Epithelial cell of proximal tubule (primary cell): Measurements from ENCODE around the gene AP1AR. TPM values are rescaled to one million over a fixed set of nuclear protein-coding genes. Genes with fewer than 3 reads are reported as not detected.

Source experiments
- DNase-seq: peaks from one replicate; pipeline ENCODE4 v3.0.0-alpha.2; 2011; ENCODE audit warnings: low read depth
- H3K4me3 ChIP-seq: 2 replicates; pipeline ENCODE4 v1.5.1; 2011; ENCODE audit warnings: low read depth, mild to moderate bottlenecking, low read length
- total RNA-seq: library from RNA; depleted of rRNA; stranded (reverse); fragments of >200 nt; gene quantifications from 2 replicates; pipeline ENCODE4 v1.2.3, GENCODE V29; 2015
- TF ChIP-seq, protein P1 (sequence below): conservative IDR thresholded peaks from 2 replicates; pipeline ENCODE4 v1.5.1; 2012; ENCODE audit warnings: low read depth, mild to moderate bottlenecking, low read length

AP1AR gene
- total RNA-seq, 1 donor from 2014 or later: 19.1 TPM

DNA sequence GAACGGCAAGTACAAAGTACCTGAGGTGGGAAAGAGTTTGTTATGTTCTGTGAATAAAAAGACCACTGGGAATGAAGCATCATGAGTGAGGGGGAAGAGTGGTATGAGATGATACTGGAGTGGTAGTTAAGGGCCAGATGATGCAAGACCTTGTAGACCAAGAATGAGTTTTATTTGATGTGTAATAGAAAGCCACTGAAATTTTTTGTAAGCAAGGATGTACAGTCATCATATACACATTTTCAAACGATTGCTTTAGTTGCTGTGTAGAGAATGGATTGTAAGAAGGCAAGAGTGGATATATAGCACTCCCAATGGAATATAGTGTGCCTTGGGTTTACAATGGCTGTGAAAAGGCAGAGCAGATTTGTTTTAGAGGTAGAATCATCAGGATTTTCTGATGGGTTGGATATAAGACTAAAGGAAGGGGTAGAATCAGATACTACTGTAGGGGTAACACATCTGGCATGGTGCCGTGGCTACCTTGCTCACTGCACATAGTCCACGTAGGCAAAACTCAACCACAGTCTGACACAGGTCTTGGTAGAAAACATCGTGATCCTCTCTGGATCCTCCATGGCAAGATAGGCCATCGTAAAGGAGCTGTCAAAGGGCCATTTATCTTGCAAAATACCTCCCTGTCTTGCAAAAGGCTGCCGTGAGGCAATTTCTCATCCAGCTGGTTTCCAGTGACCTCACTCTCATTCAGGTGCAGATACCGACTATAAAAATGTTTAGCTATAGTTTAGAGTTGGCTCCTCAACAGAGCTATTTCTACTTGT is 39.2 kb downstream of the AP1AR start:
- H3K4me3 ChIP-seq: no peak overlapping the region
- TF ChIP-seq, protein P1, sequence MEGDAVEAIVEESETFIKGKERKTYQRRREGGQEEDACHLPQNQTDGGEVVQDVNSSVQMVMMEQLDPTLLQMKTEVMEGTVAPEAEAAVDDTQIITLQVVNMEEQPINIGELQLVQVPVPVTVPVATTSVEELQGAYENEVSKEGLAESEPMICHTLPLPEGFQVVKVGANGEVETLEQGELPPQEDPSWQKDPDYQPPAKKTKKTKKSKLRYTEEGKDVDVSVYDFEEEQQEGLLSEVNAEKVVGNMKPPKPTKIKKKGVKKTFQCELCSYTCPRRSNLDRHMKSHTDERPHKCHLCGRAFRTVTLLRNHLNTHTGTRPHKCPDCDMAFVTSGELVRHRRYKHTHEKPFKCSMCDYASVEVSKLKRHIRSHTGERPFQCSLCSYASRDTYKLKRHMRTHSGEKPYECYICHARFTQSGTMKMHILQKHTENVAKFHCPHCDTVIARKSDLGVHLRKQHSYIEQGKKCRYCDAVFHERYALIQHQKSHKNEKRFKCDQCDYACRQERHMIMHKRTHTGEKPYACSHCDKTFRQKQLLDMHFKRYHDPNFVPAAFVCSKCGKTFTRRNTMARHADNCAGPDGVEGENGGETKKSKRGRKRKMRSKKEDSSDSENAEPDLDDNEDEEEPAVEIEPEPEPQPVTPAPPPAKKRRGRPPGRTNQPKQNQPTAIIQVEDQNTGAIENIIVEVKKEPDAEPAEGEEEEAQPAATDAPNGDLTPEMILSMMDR: no peak
- no peak for DNase-seq

DNA sequence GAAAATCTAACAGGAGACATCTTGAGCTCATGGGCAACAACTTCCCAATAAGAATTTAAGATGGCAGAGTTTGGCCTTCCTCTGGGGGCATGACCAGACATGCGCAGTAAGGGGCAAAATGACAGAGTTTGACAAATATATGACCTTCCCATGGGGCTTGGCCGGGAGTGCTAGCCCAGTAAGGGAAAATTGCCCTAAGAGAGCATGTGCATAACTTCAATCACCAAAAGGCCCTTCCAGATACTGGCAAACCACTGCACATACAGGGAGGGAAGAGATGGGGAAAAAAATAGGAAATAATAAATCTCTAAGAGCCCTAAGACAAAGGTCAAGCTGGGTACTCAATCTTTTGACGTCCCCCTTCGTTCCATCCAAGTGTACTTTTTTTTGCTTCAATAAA is 40.7 kb downstream of the AP1AR start:
- TF ChIP-seq, protein P1: no peak
- no peak overlapping the region for H3K4me3 ChIP-seq
- no peak for DNase-seq

DNA sequence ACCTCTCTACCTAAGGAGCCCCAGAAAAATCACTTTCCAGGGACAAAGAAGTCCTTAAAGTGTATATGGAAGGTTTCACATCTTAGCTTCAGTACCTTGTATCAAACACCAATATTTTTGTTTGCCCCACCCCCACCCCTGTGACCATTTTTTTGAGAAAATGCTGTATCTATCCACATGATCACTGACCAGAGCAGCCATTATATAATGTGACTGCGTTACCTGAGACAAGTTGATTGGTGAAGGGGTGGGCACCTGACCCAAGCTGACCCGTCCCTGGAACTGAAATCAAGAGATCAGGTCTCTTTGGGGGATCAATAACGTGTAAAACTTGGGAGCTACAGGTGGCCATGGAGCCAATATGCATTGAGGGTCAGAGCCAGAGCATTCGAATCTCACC is 43.4 kb downstream of the AP1AR start:
- TF ChIP-seq, protein P1: no peak
- H3K4me3 ChIP-seq: no peak overlapping the region
- DNase-seq: no peak

DNA sequence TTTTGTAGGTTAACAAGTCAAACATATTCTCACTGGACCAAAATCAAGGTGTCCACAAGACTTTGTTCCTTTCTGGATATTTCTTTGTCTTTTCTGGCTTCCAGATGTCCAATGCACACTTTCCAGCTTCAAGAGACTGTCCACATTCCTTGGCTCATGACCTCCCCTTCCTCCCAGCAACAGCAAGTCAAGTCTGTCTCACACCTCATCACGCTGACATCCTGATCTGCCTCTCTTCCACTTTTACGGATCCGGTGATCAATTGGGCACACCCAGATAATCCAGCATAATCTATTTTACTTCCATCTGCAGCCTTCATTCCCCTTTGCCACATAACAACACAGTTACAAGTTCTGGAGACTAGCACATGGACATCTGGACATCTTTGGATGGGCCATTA is 44.5 kb downstream of the AP1AR start:
- DNase-seq: no peak
- TF ChIP-seq, protein P1: no peak
- no peak overlapping the region for H3K4me3 ChIP-seq

DNA sequence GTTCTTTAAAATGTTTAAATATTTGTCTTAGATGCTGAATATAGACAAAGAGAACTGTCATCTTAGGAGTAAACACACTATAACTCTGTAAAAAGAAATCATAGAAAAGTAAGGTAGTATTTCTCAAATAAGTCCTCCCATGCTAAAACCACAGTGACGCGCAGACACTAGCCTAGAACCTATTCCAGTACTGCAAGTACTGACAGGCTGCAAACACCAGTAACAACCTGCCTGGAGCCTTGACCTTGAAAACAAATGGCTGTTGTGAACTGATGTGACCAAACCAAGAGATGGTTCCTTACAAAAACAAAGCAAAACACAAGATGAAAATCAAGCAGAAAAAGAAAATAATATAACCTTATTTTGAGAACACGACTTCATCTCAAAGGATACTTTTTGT is 45.6 kb downstream of the AP1AR start:
- TF ChIP-seq, protein P1: no peak

DNA sequence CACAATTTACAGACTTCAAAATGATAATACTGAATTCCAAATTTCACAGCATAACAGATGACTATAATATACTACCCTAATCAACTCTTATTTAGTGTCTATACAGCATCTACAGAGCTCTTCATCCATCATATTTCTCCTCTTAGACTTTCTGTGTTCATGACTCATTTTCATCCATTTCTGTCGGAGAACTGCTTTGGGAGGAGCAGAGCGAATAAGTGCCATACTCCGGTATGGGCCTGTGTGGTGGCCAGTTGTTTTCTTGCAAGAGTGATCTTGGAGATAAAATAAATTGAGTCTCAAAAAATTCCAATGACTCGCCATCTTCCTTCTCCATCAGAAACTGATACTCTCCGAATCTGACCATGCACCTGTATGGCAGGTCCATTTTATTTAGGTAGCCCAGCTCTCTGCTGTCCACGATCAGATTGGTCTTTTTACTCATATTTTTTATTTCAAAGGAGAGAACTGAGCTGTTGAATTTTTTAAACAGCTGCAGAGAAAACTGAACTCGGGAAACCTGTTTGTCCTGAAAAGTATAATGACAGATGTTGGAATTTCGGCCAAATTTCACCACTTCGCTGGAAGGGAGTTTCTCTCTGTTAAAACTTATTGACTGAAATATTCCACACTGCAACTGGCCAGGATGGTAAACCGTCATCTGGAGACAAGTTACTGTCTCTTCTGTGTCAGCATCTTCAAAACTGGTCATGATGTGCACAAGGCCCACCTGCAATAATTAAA is 46.3 kb downstream of the AP1AR start:
- TF ChIP-seq, protein P1: no peak
- H3K4me3 ChIP-seq: no peak overlapping the region
- DNase-seq: no peak

More for the DNA sequence above, 45.6 kb downstream of the AP1AR start:
- no peak overlapping the region for H3K4me3 ChIP-seq
- no peak for DNase-seq
